Esophagus muscularis mucosa (tissue), 3 donors: ENCODE measurements around the gene CALHM5.

Experiments used
- CTCF ChIP-seq, 3 experiments: fragments of 200-600 bp in 2 of 3; fragments of 450-650 bp in 1 of 3; sonication (generic) in 2 of 3; IDR thresholded peaks; one replicate each; pipeline ENCODE4 v1.5.1; 2017 to 2019; ENCODE audit warnings: antibody characterized with exemption in 3 of 3, mild to moderate bottlenecking in 2 of 3, moderate library complexity in 1 of 3
- EP300 ChIP-seq: sonication (generic); formaldehyde crosslinking; IDR thresholded peaks from one replicate; pipeline ENCODE4 v1.6.1; 2017; ENCODE audit warnings: antibody characterized with exemption

GRCh38 chr6:116570856-116571682, 59.6 kb downstream of the CALHM5 start, which contains the start of gene RWDD1:
- TF ChIP-seq EP300 (no peak), CTCF (IDR thresholded peaks at IDR 0.05) (peak; percentile 12 to 37 (median 24))
